ENCODE data around the gene ASB1. TPM values are rescaled to one million over a fixed set of nuclear protein-coding genes. Genes with fewer than 3 reads are reported as not detected.
A peak's percentile ranks its signal among the peaks of the same experiment; 100 is the strongest.

Gene ASB1
- total RNA-seq, 4 donors from 2014 or later = 3.9 to 17.7 (median 8.9) TPM

DNA sequence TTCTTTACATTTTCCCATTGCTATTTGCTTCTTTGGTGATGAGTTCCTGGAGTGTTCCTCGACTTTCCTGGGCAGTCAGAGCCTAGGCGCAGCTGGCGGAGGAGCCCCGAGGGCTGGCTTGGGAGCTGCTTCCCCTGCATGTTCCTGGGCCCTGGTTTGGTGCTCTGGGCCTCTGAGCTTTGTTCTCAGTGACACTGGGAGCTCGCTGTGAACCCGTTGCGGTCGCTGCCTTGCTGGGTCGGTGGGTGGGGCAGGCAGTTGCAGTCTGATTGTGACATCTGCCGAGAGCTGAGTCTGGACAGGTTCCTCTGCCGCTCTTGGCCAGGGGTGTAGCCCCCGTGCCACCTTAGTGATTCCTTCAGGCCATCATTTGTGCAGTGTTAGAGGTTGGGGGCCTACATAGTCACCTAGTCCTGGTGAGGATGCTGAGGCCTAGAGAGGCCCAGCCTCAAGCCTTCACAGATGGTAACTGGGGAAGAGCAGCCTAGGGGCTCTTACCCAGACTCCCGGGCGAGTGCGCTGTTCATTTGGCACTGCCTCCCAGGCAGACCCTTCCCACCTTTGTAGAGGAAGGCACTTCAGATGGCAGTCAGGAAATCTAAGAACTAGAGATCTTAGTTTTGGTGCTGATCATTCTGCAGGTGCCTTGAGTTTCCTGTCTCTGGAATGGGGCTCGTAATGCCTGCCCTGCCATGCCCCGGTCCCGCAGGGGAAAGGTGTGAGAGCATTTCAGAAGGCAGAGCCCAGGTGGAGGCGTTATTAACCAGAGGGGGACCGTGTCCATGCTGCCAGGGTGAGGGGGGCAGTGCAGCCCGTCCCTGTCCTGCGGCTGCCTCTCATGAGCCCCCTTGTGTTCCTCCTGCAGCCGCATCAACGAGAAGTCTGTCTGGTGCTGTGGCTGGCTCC lies 8.4 kb downstream of the ASB1 start:
- no peak for TF ChIP-seq POLR2A (IDR thresholded peaks at IDR 0.05)
- TF ChIP-seq, protein P1, sequence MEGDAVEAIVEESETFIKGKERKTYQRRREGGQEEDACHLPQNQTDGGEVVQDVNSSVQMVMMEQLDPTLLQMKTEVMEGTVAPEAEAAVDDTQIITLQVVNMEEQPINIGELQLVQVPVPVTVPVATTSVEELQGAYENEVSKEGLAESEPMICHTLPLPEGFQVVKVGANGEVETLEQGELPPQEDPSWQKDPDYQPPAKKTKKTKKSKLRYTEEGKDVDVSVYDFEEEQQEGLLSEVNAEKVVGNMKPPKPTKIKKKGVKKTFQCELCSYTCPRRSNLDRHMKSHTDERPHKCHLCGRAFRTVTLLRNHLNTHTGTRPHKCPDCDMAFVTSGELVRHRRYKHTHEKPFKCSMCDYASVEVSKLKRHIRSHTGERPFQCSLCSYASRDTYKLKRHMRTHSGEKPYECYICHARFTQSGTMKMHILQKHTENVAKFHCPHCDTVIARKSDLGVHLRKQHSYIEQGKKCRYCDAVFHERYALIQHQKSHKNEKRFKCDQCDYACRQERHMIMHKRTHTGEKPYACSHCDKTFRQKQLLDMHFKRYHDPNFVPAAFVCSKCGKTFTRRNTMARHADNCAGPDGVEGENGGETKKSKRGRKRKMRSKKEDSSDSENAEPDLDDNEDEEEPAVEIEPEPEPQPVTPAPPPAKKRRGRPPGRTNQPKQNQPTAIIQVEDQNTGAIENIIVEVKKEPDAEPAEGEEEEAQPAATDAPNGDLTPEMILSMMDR (IDR thresholded peaks at IDR 0.05) = no peak
- H3K4me1 ChIP-seq = peaks cover 0 to 17% (median 7%) of the 10 kb centered on the region in 3 donors
- intact Hi-C loops (cut with DNase I) = no loop called here
- peaks cover 8 to 60% (median 12%) of the 10 kb centered on the region in 3 donors for H3K36me3 ChIP-seq
- H3K27me3 ChIP-seq = no peaks in the 10 kb centered on the region
- 71 to 82% methylated on average over 7 to 21 of the region's 24 CpGs for WGBS, 2 donors
- DNase-seq = no peak
- H3K4me3 ChIP-seq = no peak overlapping the region
- no peaks in the 10 kb centered on the region for H3K9me3 ChIP-seq
- no peak overlapping the region for H3K27ac ChIP-seq

DNA sequence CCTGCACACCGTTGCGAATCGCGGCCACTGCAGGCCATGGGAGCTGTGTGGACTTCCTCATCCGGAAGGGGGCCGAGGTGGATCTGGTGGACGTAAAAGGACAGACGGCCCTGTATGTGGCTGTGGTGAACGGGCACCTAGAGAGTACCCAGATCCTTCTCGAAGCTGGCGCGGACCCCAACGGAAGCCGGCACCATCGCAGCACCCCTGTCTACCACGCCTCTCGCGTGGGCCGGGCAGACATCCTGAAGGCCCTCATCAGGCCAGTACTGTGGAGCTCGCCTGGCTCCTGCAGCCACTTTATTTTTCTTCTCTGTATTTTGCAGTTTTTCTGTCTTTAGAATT lies 9.0 kb downstream of the ASB1 start:
- no peak for DNase-seq
- no peaks in the 10 kb centered on the region for H3K27me3 ChIP-seq
- no peaks in the 10 kb centered on the region for H3K9me3 ChIP-seq
- intact Hi-C loops (cut with DNase I) = no loop called here
- H3K4me3 ChIP-seq = no peak overlapping the region
- 85 to 88% methylated on average over 5 to 10 of the region's 20 CpGs for WGBS, 2 donors
- H3K4me1 ChIP-seq = peaks cover 0 to 23% (median 7%) of the 10 kb centered on the region in 3 donors
- peaks cover 8 to 60% (median 12%) of the 10 kb centered on the region in 3 donors for H3K36me3 ChIP-seq
- no peak for TF ChIP-seq POLR2A (IDR thresholded peaks at IDR 0.05)
- TF ChIP-seq, protein P1 (IDR thresholded peaks at IDR 0.05) = no peak
- no peak overlapping the region for H3K27ac ChIP-seq

DNA sequence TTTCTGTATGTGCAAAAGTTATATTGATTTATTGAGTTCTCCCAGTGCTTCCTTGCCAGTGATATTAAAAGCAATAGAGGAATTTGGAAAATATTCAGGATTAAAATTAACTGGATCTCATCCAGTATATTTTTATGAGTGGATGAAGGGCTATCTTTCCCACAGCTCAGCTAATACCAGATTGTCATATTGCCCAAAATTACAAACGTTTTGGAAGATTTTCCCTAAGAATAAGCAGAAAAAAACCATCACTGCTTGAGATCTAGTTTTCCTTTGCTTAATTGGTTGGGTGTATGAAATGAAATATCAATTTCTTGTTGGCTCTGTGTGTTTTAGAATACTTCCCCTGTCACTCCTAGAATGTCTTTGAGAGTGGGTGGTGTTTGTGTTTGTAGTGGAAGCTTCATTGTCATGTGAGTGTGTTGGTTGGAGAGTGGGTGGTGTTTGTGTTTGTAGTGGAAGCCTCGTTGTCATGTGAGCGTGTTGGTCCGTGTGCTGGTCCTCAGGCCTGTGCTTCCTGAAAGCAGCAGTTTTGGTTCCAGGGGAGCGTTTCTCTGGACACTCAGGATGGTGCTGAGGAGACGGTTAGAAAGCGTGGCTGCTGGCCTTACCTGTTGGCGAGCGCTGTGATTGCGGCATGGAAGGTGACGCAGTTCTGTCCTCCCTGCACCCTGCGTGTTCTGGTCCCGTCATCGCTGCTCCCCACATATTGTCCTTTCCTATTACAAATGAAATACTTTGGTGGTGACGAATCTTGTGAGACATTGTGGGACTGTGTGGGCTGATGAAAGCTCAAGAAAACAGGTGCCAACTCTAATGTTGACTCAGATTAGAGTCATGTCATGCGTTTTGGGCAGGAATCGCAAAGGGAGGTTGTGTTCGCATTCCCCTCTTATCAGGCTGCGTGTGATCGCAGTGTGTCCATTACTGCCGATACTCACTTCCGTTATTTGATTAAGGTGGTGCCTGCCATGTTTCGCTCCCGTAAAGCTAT lies 12.4 kb downstream of the ASB1 start:
- intact Hi-C loops (cut with DNase I) = no loop called here
- no peak for TF ChIP-seq POLR2A (IDR thresholded peaks at IDR 0.05)
- TF ChIP-seq, protein P1 (IDR thresholded peaks at IDR 0.05) = no peak
- no peak for DNase-seq
- Histone ChIP-seq H3K27ac (peak overlapping the region; percentile 16 to 72 (median 30)), H3K4me1 (peaks cover 0 to 37% (median 7%) of the 10 kb centered on the region in 3 donors), H3K9me3 (no peaks in the 10 kb centered on the region), H3K36me3 (peaks cover 3 to 61% (median 12%) of the 10 kb centered on the region in 3 donors), H3K4me3 (peak overlapping the region in 1 of 4 donors; percentile 1), H3K27me3 (no peaks in the 10 kb centered on the region)
- WGBS, 2 donors = 29 to 35% methylated on average over 19 to 24 of the region's 24 CpGs

DNA sequence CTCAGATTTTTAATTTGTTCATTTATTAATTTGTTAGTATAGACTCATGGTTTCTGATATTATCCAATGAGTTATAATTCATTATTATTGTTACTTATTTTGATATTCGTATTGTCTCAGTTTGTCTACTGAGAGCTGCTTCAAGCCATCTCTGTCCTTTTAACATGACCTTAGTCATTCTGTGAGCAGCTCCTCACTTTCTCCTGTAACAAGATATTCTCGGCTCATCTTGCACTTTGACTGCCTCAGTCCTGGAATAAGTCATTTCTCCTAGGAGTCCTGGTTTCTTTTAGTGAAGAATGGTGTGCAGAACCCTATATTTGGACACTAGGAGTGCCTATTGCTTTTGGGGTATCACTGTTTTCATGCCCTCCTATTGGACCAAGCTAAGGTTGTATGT lies 13.2 kb downstream of the ASB1 start:
- no peaks in the 10 kb centered on the region for H3K9me3 ChIP-seq
- DNase-seq = no peak
- peak overlapping the region in 1 of 4 donors; percentile 72 for H3K27ac ChIP-seq
- TF ChIP-seq, protein P1 (IDR thresholded peaks at IDR 0.05) = no peak
- TF ChIP-seq POLR2A (IDR thresholded peaks at IDR 0.05) = no peak
- 70 to 78% methylated on average over 2 of the region's 2 CpGs for WGBS, 2 donors
- H3K36me3 ChIP-seq = peaks cover 7 to 61% (median 18%) of the 10 kb centered on the region in 3 donors
- intact Hi-C loops (cut with DNase I) = no loop called here
- H3K27me3 ChIP-seq = no peaks in the 10 kb centered on the region
- H3K4me1 ChIP-seq = peaks cover 0 to 37% (median 7%) of the 10 kb centered on the region in 3 donors
- H3K4me3 ChIP-seq = no peak overlapping the region

Data from esophagus squamous epithelium (tissue), 5 donors.